Measurements from ENCODE around the gene HABP4.

HABP4 gene

DNA sequence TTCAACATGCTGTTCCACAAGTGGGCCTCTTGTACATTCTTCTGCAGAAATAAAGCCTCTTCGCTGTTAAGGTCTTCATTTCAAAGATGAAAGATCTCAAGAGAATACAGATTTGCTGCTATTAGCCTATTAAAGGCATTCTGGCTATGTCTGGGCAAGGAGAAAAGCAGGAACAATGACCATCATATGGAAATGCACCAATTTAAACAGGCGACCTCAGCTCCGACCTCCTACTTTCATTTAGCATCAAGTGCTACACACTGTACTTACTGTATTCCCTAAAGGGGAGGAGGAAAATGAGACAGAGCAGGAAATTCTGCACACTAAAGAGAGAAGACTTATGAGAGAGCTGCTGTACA is 64.8 kb downstream of the HABP4 start:
- Histone ChIP-seq H3K9me3 (replicated peaks in 1 of 11) (no peaks in the 10 kb centered on the region), H3K4me3 (no peak overlapping the region), H4K20me1 (no peaks in the 10 kb centered on the region), H3K4me1 (0 out of 20 replicates have a peak, but pooled peaks cover 0 to 4% (median 0%) of the 10 kb centered on the region in 10 experiments), H3K27ac (no peak overlapping the region), H3K4me2 (no peak overlapping the region), H3K9ac (no peak overlapping the region), H3K36me3 (peaks cover 0 to 5% (median 0%) of the 10 kb centered on the region in 11 experiments; a peak in 1 of 22 replicates), H3K27me3 (no peaks in the 10 kb centered on the region)
- TF ChIP-seq Cebpa-rat (IDR thresholded peaks at IDR 0.05), result no peak

DNA sequence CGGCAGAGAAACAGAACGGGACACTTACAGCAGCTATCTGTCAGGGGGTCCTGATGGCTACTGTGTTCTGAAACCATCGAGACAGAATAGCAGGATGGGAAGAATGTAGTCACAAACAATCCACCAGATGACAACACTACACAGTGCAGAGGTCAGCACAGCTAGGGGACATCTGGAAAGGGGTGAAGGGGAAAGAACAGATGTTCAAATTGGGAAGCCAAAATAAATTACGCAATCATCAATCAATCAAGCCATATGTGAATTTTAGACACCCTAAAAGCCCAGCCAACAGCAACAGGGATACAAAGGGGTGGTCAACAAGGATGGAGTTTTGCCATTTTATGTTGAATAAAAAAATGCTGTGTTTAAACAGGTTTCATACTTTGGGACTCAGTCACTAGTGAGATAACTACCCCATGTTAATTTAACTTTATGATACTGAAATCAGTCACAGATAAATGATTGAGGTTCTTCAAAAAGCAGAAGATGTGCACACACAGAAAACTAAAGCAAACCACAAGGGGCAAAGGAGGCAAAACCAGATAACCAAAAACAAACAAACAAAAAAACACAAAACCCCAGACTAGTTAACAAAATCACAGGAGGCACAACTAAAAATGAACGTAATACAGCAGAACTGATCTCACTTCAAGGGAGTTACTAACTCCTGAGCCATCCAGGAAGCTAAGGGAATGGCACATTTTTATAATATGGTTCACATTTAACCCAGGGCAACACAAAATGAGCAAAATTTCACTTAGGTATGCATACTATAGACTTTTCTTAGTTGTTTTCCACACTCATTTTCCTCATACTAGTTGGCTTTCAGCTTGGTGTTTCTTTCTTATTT is 65.9 kb downstream of the HABP4 start:
- H3K4me1 ChIP-seq, result 0 out of 20 replicates have a peak, but pooled peaks cover 0 to 4% (median 0%) of the 10 kb centered on the region in 10 experiments
- no peaks in the 10 kb centered on the region for H3K27me3 ChIP-seq
- H3K4me2 ChIP-seq, result 0 out of 22 replicates have a peak overlapping the region, but pooled peaks of 1 of the 11 experiments have one; percentile 10
- TF ChIP-seq Cebpa-rat (IDR thresholded peaks at IDR 0.05), result peak in 8 of 11 experiments; percentile 60 to 91 (median 78); a peak in 15 of 22 replicates
- H3K36me3 ChIP-seq, result peaks cover 0 to 5% (median 0%) of the 10 kb centered on the region in 11 experiments; a peak in 1 of 22 replicates
- no peak overlapping the region for H3K4me3 ChIP-seq
- no peaks in the 10 kb centered on the region for H4K20me1 ChIP-seq
- H3K9ac ChIP-seq, result no peak overlapping the region
- H3K9me3 ChIP-seq (replicated peaks in 1 of 11), result no peaks in the 10 kb centered on the region
- H3K27ac ChIP-seq, result no peak overlapping the region

DNA sequence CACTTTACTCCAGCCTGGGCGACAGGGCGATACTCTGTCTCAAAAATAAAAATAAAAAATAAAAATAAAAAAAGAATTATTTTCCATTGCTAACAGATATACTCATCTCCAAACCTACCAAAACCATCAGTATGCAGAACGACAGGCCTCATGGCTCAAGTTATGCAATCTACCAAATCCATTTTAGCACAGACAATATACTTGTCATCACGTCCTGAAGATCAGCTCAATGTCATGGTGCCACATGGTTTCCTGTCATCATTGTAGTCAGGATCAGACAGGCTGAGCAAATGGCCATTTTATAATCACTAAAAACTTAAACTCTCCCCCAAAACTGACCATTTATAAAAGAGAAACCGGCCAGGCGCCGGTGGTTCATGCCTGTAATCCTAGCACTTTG is 69.1 kb downstream of the HABP4 start:
- no peak for TF ChIP-seq Cebpa-rat (IDR thresholded peaks at IDR 0.05)
- H3K9ac ChIP-seq, result no peak overlapping the region
- H3K27me3 ChIP-seq, result no peaks in the 10 kb centered on the region
- no peaks in the 10 kb centered on the region for H3K9me3 ChIP-seq (replicated peaks in 1 of 11)
- no peak overlapping the region for H3K4me2 ChIP-seq
- H3K4me1 ChIP-seq, result peaks cover 6 to 13% (median 9%) of the 10 kb centered on the region in 10 experiments; a peak in 19 of 20 replicates
- H3K27ac ChIP-seq, result no peak overlapping the region
- H4K20me1 ChIP-seq, result no peaks in the 10 kb centered on the region
- no peak overlapping the region for H3K4me3 ChIP-seq
- H3K36me3 ChIP-seq, result no peaks in the 10 kb centered on the region

DNA sequence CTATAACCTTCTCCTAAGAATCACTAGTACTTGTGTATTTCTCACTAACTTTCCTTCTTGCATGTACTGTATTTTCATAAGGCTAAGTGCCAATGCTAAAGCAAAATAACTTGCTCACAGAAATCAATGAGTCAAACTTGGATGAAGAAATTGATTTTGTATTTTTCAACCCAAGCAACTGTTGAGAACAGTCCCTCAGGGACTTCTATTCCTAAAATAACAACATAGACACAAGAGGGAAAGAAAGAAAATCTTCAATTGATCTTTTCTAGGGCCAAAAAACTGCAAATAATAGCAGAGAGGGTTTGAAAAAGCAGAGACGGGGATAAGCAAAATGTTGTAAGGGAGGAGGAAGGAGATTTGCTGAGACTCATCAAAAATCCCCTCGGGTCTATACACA is 69.8 kb downstream of the HABP4 start:
- Histone ChIP-seq H3K4me3 (no peak overlapping the region), H3K27ac (no peak overlapping the region), H3K4me2 (no peak overlapping the region), H3K9ac (no peak overlapping the region), H3K27me3 (no peaks in the 10 kb centered on the region), H3K36me3 (no peaks in the 10 kb centered on the region), H3K4me1 (peaks cover 6 to 13% (median 9%) of the 10 kb centered on the region in 10 experiments; a peak in 19 of 20 replicates), H4K20me1 (no peaks in the 10 kb centered on the region), H3K9me3 (replicated peaks in 1 of 11) (no peaks in the 10 kb centered on the region)
- no peak for TF ChIP-seq Cebpa-rat (IDR thresholded peaks at IDR 0.05)

DNA sequence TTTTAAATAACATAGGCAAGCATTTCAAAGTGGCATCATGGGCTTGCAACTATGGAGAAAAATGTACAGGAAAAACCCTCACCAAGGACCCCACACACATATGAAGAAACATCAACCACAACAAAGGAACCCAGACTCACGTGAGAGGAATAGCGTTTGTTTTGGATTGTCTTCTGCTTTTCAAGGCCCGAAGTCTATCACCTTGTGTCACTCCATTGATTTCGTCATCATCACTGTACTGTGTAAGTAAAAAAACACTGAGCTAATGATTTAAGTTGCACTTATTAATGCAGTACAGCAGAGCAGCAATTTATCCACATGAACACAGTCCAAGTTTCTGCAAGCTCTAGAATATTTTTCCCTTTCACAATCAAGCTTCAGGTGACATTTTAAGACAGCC is 72.4 kb downstream of the HABP4 start:
- Histone ChIP-seq H3K27ac (no peak overlapping the region), H4K20me1 (no peaks in the 10 kb centered on the region), H3K4me3 (no peak overlapping the region), H3K9me3 (replicated peaks in 1 of 11) (no peaks in the 10 kb centered on the region), H3K9ac (no peak overlapping the region), H3K4me2 (peak overlapping the region; percentile 6 to 58 (median 46); a peak in 18 of 22 replicates), H3K4me1 (peaks cover 6 to 11% (median 9%) of the 10 kb centered on the region in 10 experiments; a peak in 19 of 20 replicates), H3K27me3 (no peaks in the 10 kb centered on the region), H3K36me3 (no peaks in the 10 kb centered on the region)
- TF ChIP-seq Cebpa-rat (IDR thresholded peaks at IDR 0.05), result peak in 2 of 11 experiments; percentile 9 to 41; a peak in 5 of 22 replicates

DNA sequence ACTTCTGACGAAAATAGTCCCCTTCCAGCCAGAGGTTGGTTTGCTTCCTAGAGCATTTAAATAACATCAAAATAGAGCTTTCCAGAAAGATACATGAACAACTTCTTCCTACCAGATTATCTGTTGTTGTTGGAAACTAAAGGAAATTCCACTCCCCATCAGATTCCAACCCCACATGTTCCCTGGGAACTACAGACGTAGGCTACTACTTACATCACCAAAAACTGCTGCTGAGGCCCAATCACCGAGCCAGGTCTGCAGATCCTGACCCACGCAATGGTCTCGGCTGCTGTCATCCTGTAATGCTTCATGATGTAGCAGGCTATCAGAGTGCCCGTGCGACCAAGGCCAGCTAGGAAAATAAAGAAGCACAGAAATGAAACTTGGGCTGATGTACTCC is 73.4 kb downstream of the HABP4 start:
- Histone ChIP-seq H3K4me1 (peaks cover 6 to 11% (median 9%) of the 10 kb centered on the region in 10 experiments; a peak in 19 of 20 replicates), H3K4me3 (no peak overlapping the region), H3K36me3 (no peaks in the 10 kb centered on the region), H3K9ac (no peak overlapping the region), H3K27ac (no peak overlapping the region), H3K4me2 (no peak overlapping the region), H4K20me1 (no peaks in the 10 kb centered on the region), H3K27me3 (no peaks in the 10 kb centered on the region), H3K9me3 (replicated peaks in 1 of 11) (no peaks in the 10 kb centered on the region)
- TF ChIP-seq Cebpa-rat (IDR thresholded peaks at IDR 0.05), result no peak

DNA sequence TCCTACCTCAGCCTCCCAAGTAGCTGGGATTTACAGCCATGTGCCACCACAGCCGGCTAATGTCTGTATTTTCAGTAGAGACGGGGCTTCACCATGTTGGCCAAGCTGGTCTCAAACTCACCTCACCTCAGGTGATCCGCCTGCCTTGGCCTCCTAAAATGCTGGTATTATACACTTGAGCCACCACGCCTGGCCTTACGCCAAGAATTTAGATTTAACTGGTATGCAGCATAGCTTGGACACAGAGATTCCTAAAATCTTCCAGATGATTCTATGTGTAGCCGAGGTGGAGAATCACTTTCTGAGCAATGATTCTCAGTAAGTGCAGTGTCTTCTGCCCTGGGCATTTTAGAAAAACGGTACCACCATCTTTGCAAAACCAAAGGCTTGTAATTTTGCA is 74.1 kb downstream of the HABP4 start:
- Histone ChIP-seq H3K4me2 (no peak overlapping the region), H3K27ac (no peak overlapping the region), H3K9me3 (replicated peaks in 1 of 11) (no peaks in the 10 kb centered on the region), H3K4me3 (no peak overlapping the region), H4K20me1 (no peaks in the 10 kb centered on the region), H3K4me1 (peaks cover 6 to 11% (median 9%) of the 10 kb centered on the region in 10 experiments; a peak in 19 of 20 replicates), H3K36me3 (no peaks in the 10 kb centered on the region), H3K9ac (no peak overlapping the region), H3K27me3 (no peaks in the 10 kb centered on the region)
- no peak for TF ChIP-seq Cebpa-rat (IDR thresholded peaks at IDR 0.05)

DNA sequence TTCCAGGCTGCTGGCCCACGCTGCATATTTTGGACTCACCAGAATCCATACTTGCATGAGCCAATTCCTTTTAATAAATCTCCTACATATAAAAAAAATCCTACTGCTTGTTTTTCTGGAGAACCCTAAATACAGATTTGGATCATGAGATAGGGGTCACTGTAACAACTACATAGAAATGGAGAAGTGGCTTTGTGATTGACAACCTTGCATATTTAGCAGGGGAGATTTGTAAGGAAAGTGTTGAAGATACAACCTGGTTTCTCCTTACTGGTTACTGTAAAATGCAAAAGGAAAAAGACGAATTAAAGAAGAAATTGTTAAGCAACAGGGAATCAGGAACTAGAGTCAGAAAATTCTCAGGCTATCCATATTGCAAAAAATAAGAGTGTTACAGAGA is 74.8 kb downstream of the HABP4 start:
- H3K27me3 ChIP-seq, result no peaks in the 10 kb centered on the region
- TF ChIP-seq Cebpa-rat (IDR thresholded peaks at IDR 0.05), result no peak
- H3K27ac ChIP-seq, result no peak overlapping the region

DNA sequence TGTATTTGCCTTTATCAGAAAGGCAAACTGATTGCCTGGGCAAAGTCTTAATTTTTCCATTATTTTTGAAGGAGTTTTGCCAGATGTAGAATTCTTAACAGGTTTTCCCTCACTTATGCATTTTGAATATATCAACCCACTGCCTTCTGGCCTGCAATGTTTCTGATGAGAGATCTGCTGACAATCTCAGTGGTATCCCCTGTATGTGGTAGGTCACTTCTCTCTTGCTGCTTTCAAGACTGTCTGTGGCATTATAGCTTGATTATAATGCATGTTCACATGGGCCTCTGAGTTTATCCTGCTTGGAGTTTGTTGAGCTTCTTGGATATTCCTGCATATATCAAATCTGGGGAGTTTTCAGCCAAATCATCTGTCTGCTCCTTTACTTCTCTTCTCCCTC is 82.2 kb downstream of the HABP4 start:
- Histone ChIP-seq H3K4me3 (no peak overlapping the region), H3K27me3 (no peaks in the 10 kb centered on the region), H3K27ac (no peak overlapping the region), H3K9me3 (replicated peaks in 1 of 11) (peaks cover 0 to 13% (median 3%) of the 10 kb centered on the region in 11 experiments; a peak in 10 of 22 replicates), H3K4me2 (no peak overlapping the region), H3K4me1 (no peaks in the 10 kb centered on the region), H3K36me3 (peaks cover 0 to 7% (median 0%) of the 10 kb centered on the region in 11 experiments; a peak in 1 of 22 replicates), H3K9ac (no peak overlapping the region), H4K20me1 (no peaks in the 10 kb centered on the region)
- no peak for TF ChIP-seq Cebpa-rat (IDR thresholded peaks at IDR 0.05)

More for the DNA sequence above, 74.8 kb downstream of the HABP4 start:
- H3K9me3 ChIP-seq (replicated peaks in 1 of 11), result no peaks in the 10 kb centered on the region
- no peaks in the 10 kb centered on the region for H4K20me1 ChIP-seq
- H3K4me3 ChIP-seq, result no peak overlapping the region
- H3K4me1 ChIP-seq, result peaks cover 6 to 11% (median 9%) of the 10 kb centered on the region in 10 experiments; a peak in 19 of 20 replicates
- no peaks in the 10 kb centered on the region for H3K36me3 ChIP-seq
- H3K9ac ChIP-seq, result no peak overlapping the region
- no peak overlapping the region for H3K4me2 ChIP-seq
